Renal cortical epithelial cell (primary cell): ENCODE measurements around the gene AGA. TPM values are rescaled to one million over a fixed set of nuclear protein-coding genes. Genes with fewer than 3 reads are reported as not detected.

ENCODE experiments used
- DNase-seq: peaks from one replicate; pipeline ENCODE4 v3.0.0-alpha.2; 2011; ENCODE audit warnings: low read depth
- total RNA-seq: library from RNA; depleted of rRNA; stranded (reverse); fragments of >200 nt; gene quantifications from 2 replicates; pipeline ENCODE4 v1.2.3, GENCODE V29; 2014

Gene AGA
- total RNA-seq: 41.3 and 69.9 TPM in 2 replicates

DNA sequence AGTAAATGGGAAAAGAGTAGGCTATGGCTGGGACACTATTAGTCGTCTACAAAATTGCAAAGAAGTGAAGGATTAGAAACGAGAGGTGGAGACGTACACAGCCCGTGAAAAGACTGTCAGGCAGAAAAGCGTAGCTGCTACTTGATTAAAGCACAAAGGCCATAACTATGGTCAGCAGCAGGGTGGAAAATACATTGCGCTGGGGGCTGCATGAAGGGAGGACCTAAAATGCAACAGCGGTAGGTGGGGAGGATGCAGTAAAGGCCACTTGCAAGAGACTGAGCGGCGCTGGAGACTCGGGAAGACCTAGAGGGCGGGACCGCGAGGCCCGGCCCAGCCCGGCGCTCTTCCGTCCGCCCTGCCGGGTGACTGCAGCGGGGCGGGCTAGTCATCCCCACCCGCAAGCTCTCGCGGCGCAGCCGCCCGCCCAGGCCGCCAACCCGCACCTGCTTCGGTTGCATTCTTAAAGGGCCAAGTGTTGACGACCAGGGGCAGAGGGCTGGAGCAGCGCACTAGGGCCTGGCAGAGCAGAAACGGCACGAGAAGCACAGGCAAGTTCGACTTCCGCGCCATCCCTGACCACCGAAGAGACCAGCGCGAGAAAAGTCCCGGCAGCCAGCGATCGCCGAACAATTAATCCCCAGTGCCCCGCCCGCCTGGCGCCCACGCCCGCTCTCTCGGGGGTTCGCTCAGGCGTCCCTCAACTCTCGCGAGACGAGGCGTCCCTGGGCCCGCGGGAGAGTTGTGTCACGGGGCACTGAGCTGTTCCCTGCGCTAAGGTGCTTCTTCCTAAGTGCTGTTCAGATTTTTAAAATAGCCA is at the start of gene AGA:
TSS of gene AGA (minus strand) at position 635 of the 820 bp plus-strand sequence. CDS start at position 573, 62 bp downstream.
- peak; percentile 86 for DNase-seq

DNA sequence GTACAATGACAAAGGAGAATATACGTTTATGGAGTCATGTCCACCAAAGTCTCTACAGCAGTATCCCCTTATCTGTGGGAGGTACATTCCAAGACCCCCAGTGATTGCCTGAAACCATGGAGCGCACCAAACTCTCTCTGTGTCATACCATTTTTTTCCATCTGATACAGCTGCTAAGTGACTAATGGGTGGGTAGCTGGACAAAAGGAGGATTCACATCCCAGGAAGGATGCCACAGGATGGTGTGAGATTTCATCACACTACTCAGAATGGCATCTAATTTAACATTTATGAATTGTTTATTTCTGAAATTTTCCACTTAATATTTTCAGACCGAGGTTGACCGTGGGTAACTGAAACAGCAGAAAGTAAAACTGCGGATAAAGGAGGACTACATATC is 49.8 kb upstream of the AGA start:
- DNase-seq: no peak

DNA sequence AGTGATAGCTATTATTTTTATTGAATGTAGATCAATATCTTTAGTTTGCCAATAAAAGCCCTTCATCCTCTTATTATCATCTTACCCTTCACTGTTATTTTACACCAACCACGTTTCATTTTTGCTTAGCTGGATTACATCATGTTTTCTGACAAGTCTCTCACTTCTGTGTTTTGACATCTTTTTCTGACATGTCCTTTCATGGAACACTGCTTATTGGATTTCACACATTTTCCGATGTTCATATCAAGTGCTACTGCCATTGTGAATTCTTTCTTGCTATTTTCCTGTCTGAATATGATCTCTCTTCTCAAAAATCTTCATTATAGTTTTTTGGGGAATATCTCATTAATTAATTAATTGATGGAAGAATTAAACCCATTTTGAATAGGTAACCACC is 48.5 kb upstream of the AGA start:
- no peak for DNase-seq

DNA sequence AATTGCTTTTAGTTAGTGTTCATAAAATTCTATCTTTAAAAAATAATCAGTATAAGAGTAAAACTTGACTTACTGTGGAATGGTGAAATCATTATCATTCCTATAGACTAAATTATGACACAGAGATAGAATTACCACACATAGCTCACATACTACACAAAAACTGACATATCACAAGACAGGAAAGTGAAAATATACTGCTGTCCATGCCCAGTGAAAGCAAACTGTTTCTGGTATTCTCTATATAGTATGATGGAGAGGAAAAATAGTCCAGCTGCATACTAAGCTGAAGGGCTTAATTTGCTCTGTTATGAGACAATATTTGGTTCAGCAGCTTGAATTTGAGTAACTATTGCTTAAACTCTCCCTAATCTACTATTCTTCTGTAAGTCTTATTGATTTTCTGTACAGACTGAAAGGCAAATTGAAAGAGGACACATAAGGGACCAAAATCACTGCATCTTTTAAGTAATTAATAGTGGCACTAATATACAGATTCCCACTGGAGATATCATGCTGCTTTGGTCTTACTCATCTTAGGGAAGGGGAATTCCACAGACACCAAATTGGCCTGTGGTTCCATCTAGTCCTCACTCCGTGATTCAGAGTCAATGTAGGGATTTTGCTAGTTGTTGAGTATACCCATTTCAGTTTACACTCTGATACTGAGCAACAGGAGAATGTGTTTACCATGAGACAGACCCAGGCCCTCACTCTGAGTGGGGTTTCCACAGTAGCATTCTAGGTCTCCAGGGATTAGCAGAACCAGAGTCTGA is 47.4 kb upstream of the AGA start:
- DNase-seq: peak; percentile 33

DNA sequence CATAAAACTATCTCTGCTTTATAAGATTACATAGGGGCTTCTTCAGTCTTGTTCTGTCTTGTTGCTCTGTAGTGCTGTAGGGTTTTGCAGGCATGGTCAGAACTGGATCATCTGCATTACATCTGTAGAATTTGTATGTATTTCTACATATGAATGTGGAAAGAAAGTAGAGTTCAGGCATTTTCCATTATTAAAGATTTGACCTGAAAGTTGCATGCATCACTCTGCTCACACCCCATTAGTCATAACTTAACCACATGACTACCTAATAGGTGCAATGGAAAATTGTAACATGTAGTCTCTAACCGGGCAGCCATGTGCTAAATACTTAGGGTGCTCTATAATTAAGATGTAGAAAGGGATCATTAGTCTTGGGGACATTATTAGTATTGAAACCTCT is 45.7 kb upstream of the AGA start:
- DNase-seq: peak; percentile 19

DNA sequence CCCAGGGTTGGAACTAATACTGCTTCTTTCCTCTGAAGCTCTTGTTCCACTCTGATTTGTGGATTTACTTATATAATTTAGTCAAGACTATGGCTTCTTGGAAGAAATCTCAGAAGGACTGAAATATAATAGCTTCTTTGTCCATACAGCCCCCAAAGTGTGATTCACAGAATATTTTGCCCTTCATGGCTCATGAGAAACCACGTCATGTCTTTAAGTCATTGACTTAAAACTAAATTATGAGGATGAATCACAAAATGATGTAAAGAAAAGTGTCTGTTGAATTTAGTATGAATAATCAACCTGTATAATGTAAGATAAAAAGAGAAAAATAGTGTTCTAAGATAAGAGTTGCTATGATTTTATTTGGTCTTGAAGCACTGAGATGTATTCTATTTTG is 43.3 kb upstream of the AGA start:
- peak; percentile 43 for DNase-seq

DNA sequence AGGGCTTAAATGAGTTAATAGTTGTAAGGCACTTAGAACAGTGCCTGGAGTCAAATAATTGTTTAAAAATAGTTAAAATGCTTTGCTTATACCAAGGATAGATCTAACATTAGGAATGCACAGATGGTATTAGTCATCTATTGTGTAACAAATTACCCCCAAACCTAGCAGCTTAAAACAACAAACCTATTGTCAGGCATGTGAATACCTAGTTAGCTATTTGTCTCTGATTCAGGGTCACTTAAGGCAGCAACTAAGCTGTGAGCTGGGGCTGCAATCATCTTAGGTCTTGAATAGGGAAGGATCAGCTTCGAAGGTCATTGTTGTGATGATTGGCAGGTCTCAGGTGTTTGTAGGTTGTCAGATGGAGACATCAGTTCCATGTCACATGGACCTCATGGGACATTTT is 42.4 kb upstream of the AGA start:
- peak; percentile 100 for DNase-seq

DNA sequence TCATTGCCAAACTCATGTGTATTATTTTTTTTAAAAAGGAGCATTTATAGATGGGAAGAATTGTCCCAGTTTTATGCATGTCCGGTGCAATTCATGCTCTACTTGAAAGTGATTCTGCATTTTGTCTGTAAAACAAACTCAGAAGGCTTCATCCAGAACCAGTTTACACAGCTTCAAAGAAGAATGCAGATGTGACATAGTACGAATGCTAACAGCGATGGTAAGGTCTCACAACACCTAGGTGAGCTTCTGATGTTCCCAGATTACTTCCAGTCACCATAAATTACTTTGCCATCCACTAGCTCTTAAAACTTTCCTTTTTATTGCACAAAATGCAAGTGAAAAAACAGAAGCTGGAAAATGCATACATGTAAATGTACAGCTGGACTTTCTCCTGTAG is 41.5 kb upstream of the AGA start:
- peak; percentile 10 for DNase-seq

DNA sequence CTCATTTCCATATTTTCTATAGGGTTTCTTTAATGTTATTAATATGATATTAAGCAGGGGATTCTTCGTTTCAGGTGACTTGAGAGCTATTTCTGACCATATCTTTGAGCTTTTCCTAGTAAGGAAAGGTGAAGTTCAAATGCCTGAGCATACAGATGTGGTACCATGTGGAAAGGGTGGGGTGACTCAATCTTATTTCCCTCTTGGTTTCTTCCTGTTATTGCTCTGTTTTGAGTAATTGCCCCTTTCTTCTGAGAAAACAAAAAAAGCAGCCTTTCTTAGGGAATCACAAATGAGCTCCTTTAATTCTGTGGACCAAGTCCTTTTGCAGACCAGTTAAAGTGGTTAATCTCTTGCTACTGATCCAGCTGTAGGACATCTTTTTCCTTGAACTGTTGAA is 41.0 kb upstream of the AGA start:
- DNase-seq: peak; percentile 47

DNA sequence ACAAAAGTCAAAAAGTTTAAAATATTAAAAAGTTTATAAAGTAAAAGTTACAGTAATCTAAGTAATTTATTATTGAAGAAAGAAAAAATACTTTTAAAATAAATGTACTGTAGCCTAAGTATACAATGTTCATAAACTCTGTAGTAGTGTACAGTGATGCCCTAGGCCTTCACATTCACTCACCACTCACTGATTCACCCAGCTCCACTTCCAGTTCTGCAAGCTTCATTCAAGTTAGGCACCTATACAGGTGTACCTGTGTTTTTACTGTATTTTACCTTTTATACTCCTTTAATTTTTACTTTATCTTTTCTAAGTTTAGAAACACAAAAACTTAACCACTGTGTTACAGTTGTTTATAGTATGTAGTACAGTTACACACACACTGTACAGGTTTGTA is 40.1 kb upstream of the AGA start:
- DNase-seq: no peak

DNA sequence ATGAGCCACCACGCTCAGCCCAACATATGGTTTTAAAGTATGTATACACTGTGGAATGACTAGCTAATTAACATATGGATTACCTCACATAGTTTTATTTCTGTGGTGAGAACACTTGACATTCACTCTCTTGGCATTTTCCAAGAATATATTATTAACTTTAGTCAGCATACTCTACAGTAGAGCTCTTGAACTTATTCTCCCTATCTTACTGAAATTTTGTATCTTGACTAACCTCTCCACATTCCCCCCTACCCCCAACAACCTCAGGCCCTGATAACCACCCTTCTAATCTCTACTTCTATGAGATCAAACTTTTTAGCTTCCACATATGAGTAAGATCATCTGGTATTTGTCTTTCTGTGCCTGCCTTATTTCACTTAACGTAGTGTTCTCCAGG is 38.6 kb upstream of the AGA start:
- peak; percentile 55 for DNase-seq

DNA sequence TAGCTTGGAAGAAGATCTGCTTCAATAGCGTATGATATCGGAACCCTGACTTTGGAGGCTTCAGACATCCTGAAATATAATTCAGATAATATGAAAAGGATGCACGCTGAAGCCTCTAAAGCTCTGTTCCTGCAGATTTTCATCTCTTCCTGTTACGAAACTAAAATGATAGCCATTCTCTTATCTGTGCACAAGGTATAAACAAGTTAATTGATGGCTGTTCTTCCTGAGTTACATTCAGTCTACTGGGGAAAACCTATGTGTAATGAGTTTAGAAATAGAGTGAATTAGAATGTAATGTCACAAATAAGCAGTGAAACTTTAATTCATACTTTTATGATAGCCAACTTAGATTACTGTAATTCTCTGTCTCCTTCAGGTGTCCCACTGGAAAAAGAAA is 36.8 kb upstream of the AGA start:
- no peak for DNase-seq

DNA sequence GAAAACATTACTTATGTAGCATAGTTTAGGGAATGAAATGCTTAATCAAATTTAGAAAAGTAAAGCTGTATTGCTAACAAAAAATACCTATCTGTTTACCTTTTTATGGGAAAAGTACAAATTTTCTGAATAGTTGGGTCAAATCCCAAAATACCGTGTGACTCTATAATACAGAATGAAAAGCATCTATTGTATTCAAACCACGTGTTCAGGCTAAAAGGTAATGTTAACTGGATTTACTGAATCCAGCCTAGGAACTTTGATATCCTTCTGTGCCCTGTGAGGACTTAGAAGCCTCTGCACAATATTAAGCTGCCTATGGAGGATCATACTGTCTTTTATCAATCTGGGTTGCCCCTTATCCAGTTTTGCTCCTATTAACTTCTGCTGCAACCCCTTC is 36.3 kb upstream of the AGA start:
- no peak for DNase-seq

DNA sequence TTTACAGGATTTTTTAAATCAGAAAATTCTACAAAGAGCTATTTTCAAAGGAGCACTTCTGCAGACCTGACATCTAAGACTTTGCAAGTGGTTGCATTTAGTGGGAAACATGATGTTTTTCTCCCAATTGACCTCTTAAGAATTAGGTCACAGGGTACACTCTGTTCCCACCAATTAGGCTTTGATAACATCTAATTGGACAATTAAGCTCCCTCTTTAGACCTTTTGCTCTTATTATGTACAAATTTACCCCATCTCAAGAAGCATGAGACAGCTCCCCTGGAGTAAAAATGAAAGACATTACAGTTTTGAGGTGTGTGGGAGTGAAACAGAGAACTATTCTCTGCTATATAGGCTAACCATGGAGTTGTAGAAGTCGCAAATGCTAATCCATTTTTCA is 31.8 kb upstream of the AGA start:
- DNase-seq: no peak

DNA sequence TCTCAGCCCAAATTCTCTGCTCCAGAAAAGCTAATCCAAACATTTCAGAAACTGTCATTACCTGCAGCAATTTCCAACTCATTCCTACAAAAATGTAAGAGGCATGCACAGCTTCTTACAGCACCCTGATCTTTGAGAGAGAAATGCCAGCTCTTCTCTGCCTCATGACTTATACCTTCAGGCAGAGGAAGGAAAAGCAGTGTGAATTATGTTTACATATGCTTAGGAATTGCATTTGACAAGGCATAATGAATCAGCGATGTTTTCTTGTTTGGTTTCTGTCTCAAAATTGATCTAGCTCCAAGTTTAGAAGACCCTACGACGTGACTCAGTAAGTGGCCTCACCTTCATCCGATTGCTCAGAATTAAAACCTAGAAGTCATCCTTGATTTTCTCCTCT is 21.8 kb upstream of the AGA start:
- DNase-seq: no peak

DNA sequence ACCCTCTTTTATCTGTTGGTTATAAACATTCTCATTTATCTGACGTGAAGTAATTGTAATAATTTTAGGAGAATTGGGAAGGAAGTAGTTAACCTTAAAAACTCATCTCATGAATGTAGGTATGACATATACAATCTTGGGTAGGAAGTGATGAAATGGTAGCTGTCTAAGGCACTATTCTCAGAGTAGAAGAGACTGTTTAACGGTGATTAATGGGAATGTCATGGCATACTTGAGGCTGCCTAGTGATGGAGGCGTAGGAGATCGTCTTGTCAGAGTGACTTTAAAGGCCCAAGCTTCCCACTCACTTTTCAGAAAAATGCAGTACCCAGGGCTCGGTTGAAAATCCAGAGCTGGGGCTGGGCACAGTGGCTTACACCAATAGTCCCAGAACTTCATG is 19.4 kb upstream of the AGA start:
- no peak for DNase-seq

DNA sequence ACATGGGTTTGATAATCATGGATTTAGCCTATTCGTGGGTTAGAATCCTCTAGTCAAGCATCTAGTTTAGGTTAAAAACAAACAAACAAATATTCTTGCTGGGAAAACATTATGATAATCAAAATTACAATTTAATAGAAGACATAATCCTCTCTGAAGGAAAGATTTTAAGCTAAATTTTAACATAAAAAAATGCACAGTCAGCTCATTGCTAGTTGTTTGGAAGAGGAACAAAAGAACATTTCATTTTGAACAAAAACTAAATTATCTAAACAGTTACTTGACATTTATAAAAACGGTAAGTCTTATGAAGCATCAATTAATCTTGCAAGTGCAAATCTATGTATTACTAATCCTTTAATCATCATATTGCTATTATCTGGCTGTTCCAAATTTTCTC is 18.2 kb upstream of the AGA start:
- DNase-seq: no peak

DNA sequence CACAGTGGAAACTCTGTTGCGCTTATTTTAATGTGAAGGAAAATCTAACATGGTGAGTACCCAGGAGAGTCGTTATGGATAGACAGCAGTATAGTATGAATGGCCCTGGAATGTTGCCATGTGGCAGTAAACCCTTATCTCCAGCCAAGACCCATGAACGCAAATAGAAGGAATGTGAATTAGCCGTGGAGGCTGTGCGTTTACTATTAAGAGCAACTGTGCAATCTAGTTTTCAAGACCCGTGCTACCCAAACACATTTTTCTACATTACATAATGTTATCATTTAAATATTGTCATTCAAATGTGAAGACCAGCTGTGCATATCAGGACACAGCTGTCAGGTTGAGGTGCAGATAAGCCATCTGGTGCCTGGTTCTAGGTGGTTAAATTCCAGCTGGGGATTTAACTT is 13.3 kb upstream of the AGA start:
- DNase-seq: no peak

DNA sequence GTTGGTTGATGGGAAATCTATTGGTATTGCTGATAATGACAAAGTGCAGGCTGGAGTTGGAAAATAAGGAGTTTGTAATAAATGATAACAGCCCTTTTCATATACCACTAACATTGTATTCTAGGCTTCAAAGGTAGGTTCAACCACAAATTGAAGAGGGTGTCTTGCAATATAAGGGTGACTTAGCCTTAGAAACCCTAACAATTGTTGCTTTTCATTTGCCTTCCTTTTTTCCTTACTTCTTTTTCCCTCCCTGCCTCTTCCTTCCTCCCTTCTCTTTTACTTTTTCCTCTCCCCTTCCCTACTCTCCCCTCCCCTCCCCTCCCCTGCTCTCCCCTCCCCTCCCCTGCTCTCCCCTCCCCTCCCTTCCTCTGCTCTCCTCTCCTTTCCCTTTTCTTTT is 10.9 kb upstream of the AGA start:
- no peak for DNase-seq

DNA sequence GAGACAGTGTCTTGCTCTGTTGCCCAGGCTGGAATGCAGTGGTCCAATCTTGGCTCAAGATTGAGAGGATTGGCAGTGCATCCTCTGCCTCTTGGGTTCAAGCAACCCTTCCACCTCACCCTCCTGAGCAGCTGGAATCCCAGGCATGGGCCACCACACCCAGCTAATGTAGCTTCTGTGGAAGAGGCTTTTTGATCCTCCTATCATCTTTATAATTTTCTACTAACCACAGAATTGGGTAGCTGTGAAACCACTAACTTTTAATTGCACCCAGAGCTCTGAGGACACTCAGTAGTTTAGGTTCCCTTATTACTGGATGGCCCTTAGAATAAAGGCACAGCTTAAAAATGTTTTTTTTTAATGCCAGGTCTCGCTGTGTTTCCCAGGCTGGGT is 8.9 kb upstream of the AGA start:
- DNase-seq: peak; percentile 18

DNA sequence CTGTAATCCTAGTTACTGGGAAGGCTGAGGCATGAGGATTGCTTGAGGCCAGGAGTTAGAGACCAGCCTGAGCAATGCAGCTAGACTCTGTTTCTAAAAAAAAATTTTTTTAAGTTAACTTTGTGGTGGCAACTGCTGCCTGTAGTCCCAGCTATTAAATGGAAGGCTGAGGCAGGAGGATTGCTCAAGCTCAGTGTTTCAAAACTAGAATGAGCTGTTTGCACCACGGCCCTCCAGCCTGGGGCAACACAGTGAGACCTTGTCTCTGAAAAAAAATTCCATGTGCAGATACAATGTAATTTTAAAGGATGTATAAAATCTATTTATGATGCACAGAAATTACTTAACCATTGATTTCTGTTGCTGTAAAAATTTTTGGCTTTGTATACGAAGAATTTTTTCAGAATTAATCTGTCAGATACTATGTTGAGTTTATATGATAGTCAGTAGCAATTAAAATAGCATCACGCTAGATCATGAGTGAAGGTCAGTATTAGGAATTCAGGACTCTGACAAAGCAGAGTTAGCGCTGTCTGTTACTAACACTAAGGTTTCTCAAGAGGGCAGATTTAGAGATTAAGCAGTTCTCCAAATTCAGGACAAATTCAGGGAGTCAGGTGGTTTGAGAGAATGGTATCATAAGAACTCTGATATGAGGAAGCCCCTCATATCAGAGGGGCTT is 8.3 kb upstream of the AGA start:
- peak; percentile 29 for DNase-seq

DNA sequence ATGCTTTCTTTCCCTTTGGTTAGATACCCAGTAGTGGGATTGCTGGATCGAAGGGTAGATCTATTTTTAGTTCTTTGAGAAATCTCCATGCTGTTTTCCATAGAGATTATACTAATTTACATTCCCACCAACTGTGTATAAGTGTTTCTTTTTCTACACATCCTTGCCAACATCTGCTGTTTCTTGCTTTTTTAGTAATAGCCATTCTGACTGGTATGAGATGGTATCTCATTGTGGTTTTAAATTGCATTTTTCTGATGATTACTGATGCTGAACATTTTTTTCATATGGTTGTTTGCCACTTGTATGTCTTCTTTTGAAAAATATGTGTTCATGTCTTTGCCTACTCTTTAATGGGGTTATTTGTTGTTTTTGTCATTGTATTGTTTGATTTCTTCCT is 6.6 kb upstream of the AGA start:
- peak; percentile 18 for DNase-seq
